ENCODE data around the gene EML4. TPM values are rescaled to one million over a fixed set of nuclear protein-coding genes. Genes with fewer than 3 reads are reported as not detected.

Gene EML4
- total and polyA plus RNA-seq, 4 donors = 9.6 to 51.9 (median 30.8) TPM

DNA sequence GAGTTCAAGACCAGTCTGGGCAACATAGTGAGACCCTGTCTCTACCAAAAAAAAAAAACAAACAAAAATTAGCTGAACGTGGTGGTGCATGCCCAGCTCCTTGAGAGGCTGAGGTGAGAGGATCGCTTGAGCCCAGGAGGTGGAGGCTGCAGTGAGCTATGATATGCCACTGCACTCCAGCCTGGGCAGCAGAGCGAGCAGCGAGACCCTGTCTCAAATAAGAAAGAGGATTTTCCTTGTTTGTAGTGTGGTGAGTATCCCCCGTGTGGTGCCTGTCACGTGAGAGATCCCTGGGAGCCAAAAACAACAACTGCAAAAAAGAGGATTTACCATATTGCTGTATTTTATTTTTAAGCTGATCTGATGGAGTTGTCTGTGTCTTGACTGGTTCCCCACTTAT lies 9.2 kb downstream of the EML4 start:
- ATAC-seq (ENCODE audit: low FRiP score) (no peak), DNase-seq (no peak)
- Histone ChIP-seq H3K27ac (ENCODE audit: low read depth in 1 of 2, low read length in 2 of 2) (no peak overlapping the region), H3K4me3 (ENCODE audit: low read length in 2 of 2) (no peak overlapping the region), H3K27me3 (ENCODE audit: control insufficient read depth in 1 of 2, insufficient read depth in 2 of 2, low read length in 1 of 2) (no peaks in the 10 kb centered on the region), H3K36me3 (ENCODE audit: control insufficient read depth in 1 of 2, insufficient read depth in 2 of 2, low read length in 1 of 2) (no peaks in the 10 kb centered on the region), H3K4me1 (ENCODE audit: control insufficient read depth in 1 of 2, insufficient read depth in 2 of 2, low read length in 2 of 2) (peaks cover 0 to 6% of the 10 kb centered on the region in 2 donors), H3K9me3 (ENCODE audit: control insufficient read depth, low read length) (no peaks in the 10 kb centered on the region)
- intact Hi-C loops (cut with DNase I) = no loop called here
- 45 to 56% methylated on average over 6 of the region's 6 CpGs for WGBS, 2 donors

DNA sequence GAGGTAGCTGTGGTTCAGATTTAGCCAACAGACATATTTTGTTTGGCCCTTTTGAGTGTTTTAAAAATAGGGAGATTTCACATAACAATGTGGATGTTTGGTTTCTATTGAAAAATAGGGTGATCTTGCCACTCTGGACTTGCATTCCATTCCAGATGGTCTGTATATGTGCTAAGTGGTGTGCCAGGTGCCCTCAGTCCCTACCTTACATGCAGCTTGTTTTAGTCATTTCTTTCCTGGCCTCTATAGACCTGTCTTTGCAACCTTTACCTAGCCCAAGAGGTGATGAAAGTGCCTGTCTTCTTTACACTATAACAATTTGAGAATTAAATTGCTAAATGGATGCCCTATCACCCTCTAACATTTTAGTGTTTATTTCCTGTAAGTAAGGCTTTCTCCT lies 11.1 kb downstream of the EML4 start:
- Histone ChIP-seq H3K27me3 (ENCODE audit: control insufficient read depth in 1 of 2, insufficient read depth in 2 of 2, low read length in 1 of 2) (no peaks in the 10 kb centered on the region), H3K4me3 (ENCODE audit: low read length in 2 of 2) (no peak overlapping the region), H3K4me1 (ENCODE audit: control insufficient read depth in 1 of 2, insufficient read depth in 2 of 2, low read length in 2 of 2) (peaks cover 0 to 4% of the 10 kb centered on the region in 2 donors), H3K27ac (ENCODE audit: low read depth in 1 of 2, low read length in 2 of 2) (peak overlapping the region in 1 of 2 donors; percentile 77), H3K9me3 (ENCODE audit: control insufficient read depth, low read length) (no peaks in the 10 kb centered on the region), H3K36me3 (ENCODE audit: control insufficient read depth in 1 of 2, insufficient read depth in 2 of 2, low read length in 1 of 2) (no peaks in the 10 kb centered on the region)
- DNase-seq (no peak), ATAC-seq (ENCODE audit: low FRiP score) (no peak)
- intact Hi-C loops (cut with DNase I) = loop anchor here in 1 of 2 donors (5.0 kb wide), 1 partner anchor 83 kb away; no protein-coding TSS in a partner anchor

DNA sequence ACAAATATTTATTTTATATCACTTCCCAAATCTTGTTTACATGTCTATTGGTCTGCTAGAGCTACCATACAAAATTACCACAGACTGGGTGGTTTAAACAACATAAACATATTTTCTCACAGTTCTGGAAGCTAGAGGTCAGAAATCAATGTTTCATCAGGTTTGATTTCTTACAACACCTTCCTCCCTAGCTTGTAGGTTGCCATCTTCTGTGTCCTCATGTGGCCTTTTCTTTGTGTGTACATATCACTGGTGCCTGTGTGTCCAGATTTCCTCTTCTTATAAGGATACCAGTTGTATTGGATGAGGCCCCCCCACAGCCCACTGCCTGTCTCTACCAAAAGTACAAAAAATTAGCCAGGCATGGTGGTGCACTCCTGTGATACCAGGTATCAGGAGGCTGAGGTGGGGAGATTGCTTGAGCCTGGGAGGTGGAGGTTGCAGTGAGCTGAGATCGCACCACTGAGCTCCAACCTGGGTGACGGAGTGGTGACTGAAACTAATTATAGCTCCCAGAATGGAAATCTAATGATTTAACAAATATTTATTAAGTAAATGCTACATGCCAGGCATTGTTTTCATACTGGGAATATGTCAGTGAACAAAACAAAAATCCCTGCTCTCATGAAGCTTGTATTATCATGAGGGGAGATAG lies 13.6 kb downstream of the EML4 start:
- H3K27me3 ChIP-seq (ENCODE audit: control insufficient read depth in 1 of 2, insufficient read depth in 2 of 2, low read length in 1 of 2) = no peaks in the 10 kb centered on the region
- H3K4me3 ChIP-seq (ENCODE audit: low read length in 2 of 2) = no peak overlapping the region
- no peak for DNase-seq
- H3K27ac ChIP-seq (ENCODE audit: low read depth in 1 of 2, low read length in 2 of 2) = no peak overlapping the region
- H3K4me1 ChIP-seq (ENCODE audit: control insufficient read depth in 1 of 2, insufficient read depth in 2 of 2, low read length in 2 of 2) = peaks cover 2 to 4% of the 10 kb centered on the region in 2 donors
- no peaks in the 10 kb centered on the region for H3K36me3 ChIP-seq (ENCODE audit: control insufficient read depth in 1 of 2, insufficient read depth in 2 of 2, low read length in 1 of 2)
- WGBS, 2 donors = 25 to 35% methylated on average over 2 of the region's 2 CpGs
- no peak for ATAC-seq (ENCODE audit: low FRiP score)
- H3K9me3 ChIP-seq (ENCODE audit: control insufficient read depth, low read length) = no peaks in the 10 kb centered on the region
- intact Hi-C loops (cut with DNase I) = loop anchor here in 1 of 2 donors (5.0 kb wide), 1 partner anchor 85 kb away; no protein-coding TSS in a partner anchor

DNA sequence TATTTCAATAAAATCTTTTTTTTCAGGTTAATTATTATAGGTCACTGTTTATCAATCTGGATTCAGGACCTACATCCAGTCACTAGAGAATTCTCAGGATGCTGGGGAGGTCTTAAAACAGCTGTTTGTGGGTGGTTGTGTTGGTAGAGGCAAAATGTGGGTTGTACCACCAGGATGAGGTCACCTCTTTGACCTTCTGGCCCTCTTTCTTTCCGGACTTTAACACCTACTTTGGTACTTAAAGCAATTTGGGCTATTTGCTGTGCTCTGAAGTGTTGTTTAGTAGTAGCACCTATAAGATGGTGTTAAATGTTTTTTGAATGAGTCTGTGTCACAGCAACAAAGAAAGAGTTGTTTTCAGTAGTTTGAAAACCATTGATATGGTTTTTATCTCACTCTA lies 14.6 kb downstream of the EML4 start:
- intact Hi-C loops (cut with DNase I) = loop anchor here in 1 of 2 donors (5.0 kb wide), 1 partner anchor 86 kb away; no protein-coding TSS in a partner anchor
- Histone ChIP-seq H3K36me3 (ENCODE audit: control insufficient read depth in 1 of 2, insufficient read depth in 2 of 2, low read length in 1 of 2) (no peaks in the 10 kb centered on the region), H3K27me3 (ENCODE audit: control insufficient read depth in 1 of 2, insufficient read depth in 2 of 2, low read length in 1 of 2) (no peaks in the 10 kb centered on the region), H3K27ac (ENCODE audit: low read depth in 1 of 2, low read length in 2 of 2) (no peak overlapping the region), H3K4me3 (ENCODE audit: low read length in 2 of 2) (no peak overlapping the region), H3K9me3 (ENCODE audit: control insufficient read depth, low read length) (no peaks in the 10 kb centered on the region), H3K4me1 (ENCODE audit: control insufficient read depth in 1 of 2, insufficient read depth in 2 of 2, low read length in 2 of 2) (peaks cover 2 to 4% of the 10 kb centered on the region in 2 donors)
- WGBS, 2 donors = 36 to 68% methylated on average over 1 of the region's 1 CpG
- DNase-seq (no peak), ATAC-seq (ENCODE audit: low FRiP score) (no peak)

DNA sequence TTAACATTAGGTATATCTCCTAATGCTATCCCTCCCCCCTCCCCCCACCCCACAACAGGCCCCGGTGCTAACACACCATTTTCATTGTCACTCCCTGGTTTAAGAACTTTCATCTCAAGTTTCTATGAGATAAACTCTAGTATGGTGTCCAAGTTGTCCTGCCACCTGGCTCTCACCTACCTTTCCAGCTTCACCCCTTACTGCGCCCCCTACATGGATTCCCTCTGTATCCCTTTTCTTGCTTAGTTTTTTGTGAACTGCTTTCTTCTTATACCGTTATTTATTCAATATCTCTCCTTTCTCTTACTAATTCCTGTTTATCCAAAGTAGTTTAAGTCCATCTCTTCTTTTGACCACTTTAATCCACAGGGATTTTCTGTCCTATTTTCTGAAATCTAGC lies 15.2 kb downstream of the EML4 start:
- Histone ChIP-seq H3K4me1 (ENCODE audit: control insufficient read depth in 1 of 2, insufficient read depth in 2 of 2, low read length in 2 of 2) (peaks cover 2 to 4% of the 10 kb centered on the region in 2 donors), H3K27ac (ENCODE audit: low read depth in 1 of 2, low read length in 2 of 2) (no peak overlapping the region), H3K36me3 (ENCODE audit: control insufficient read depth in 1 of 2, insufficient read depth in 2 of 2, low read length in 1 of 2) (no peaks in the 10 kb centered on the region), H3K9me3 (ENCODE audit: control insufficient read depth, low read length) (no peaks in the 10 kb centered on the region), H3K27me3 (ENCODE audit: control insufficient read depth in 1 of 2, insufficient read depth in 2 of 2, low read length in 1 of 2) (no peaks in the 10 kb centered on the region), H3K4me3 (ENCODE audit: low read length in 2 of 2) (no peak overlapping the region)
- ATAC-seq (ENCODE audit: low FRiP score) (no peak), DNase-seq (no peak)
- WGBS, 2 donors = 83 to 85% methylated on average over 3 of the region's 3 CpGs
- intact Hi-C loops (cut with DNase I) = loop anchor here in 1 of 2 donors (5.0 kb wide), 1 partner anchor 87 kb away; no protein-coding TSS in a partner anchor

DNA sequence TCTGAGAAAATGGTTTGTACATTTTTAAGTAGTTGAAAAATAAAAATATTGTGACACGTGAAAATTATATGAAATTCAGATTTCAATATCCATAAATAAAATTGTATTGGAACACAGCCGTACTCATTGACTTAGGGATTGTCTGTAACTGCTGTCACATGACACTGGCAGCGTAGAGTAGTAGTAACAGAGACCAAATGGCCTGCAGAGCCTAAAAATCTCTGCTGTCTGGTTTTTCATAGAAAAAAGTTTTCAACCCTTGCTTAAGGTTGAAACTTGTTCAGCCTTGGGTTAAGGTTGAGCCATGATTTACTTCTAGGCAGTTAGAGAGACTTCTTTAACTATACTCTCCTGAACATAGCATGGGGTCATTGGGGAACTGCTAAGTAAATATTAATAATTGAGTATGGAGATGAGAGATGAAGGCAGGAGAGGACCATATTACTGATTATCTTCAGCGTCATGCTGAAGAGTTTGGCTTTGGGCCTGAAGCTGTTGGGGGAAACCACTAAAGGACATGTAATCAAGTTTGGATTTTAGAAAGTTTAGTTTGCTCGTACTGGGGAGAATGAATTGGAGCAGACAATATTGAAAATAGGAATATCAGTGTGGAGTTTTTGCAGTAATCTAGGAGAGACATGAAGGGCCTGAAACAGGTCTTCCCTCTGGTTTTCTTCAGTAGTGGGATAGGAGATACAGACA lies 16.2 kb downstream of the EML4 start:
- Histone ChIP-seq H3K27ac (ENCODE audit: low read depth in 1 of 2, low read length in 2 of 2) (peak overlapping the region; percentile 44 to 77), H3K36me3 (ENCODE audit: control insufficient read depth in 1 of 2, insufficient read depth in 2 of 2, low read length in 1 of 2) (no peaks in the 10 kb centered on the region), H3K4me3 (ENCODE audit: low read length in 2 of 2) (peak overlapping the region in 1 of 2 donors; percentile 41), H3K27me3 (ENCODE audit: control insufficient read depth in 1 of 2, insufficient read depth in 2 of 2, low read length in 1 of 2) (no peaks in the 10 kb centered on the region), H3K9me3 (ENCODE audit: control insufficient read depth, low read length) (no peaks in the 10 kb centered on the region), H3K4me1 (ENCODE audit: control insufficient read depth in 1 of 2, insufficient read depth in 2 of 2, low read length in 2 of 2) (peaks cover 2 to 4% of the 10 kb centered on the region in 2 donors)
- WGBS, 2 donors = 11 to 17% methylated on average over 5 of the region's 5 CpGs
- intact Hi-C loops (cut with DNase I) = no loop called here
- DNase-seq (no peak), ATAC-seq (ENCODE audit: low FRiP score) (no peak)

DNA sequence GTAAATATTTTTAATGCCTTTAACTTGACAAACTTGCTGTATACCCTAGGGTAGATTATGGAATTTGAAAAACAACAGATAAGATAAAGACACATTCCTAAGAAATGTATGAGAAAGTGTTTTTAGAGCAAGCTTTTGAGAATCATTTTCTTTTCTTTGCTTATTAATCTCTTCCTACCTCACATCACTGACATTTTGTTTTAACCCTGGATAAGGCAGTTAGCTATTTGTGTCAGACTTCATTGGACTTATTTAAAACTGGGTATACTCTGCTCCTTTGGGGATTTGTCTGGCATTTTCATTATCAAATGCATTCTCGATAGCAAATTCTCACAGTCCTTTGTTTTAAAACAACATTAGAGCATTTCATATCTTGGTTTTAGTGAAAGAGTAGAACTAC lies 17.2 kb downstream of the EML4 start:
- 2 to 6% methylated on average over 1 of the region's 1 CpG for WGBS, 2 donors
- intact Hi-C loops (cut with DNase I) = no loop called here
- Histone ChIP-seq H3K27ac (ENCODE audit: low read depth in 1 of 2, low read length in 2 of 2) (no peak overlapping the region), H3K36me3 (ENCODE audit: control insufficient read depth in 1 of 2, insufficient read depth in 2 of 2, low read length in 1 of 2) (no peaks in the 10 kb centered on the region), H3K4me1 (ENCODE audit: control insufficient read depth in 1 of 2, insufficient read depth in 2 of 2, low read length in 2 of 2) (peaks cover 2% of the 10 kb centered on the region in 2 donors), H3K4me3 (ENCODE audit: low read length in 2 of 2) (no peak overlapping the region), H3K9me3 (ENCODE audit: control insufficient read depth, low read length) (no peaks in the 10 kb centered on the region), H3K27me3 (ENCODE audit: control insufficient read depth in 1 of 2, insufficient read depth in 2 of 2, low read length in 1 of 2) (no peaks in the 10 kb centered on the region)
- no peak for ATAC-seq (ENCODE audit: low FRiP score)
- DNase-seq = no peak

DNA sequence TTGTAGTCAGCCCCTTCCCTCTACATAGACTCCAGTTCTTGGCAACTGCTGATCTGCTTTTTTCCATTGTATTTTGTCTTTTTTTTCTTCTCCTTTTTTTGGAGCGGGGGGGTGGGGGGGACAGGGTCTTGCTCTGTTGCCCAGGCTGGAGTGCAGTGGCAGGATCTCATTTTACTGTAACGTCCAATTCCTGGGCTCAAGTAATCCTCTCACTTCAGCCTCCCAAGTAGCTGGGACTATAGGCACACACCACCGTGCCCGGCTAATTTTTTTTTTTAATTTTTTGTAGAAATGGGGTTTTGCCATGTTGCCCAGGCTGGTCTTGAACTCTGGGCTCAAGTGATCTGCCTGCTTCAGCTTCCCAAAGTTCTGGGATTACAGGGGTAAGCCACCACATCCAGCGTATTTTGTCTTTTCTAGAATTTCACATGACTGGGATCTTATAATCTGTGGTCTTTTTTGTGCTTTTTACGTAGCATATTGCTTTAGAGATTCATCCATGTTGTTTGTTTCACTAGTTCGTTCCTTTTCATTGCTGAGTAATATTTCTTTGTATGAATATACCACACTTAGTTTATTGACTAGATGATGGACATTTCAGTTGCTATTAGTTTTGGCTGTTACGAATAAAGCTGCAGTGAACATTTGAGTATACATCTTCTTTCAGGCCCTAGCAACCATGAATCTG lies 17.9 kb downstream of the EML4 start:
- no peaks in the 10 kb centered on the region for H3K9me3 ChIP-seq (ENCODE audit: control insufficient read depth, low read length)
- H3K36me3 ChIP-seq (ENCODE audit: control insufficient read depth in 1 of 2, insufficient read depth in 2 of 2, low read length in 1 of 2) = no peaks in the 10 kb centered on the region
- intact Hi-C loops (cut with DNase I) = no loop called here
- H3K4me1 ChIP-seq (ENCODE audit: control insufficient read depth in 1 of 2, insufficient read depth in 2 of 2, low read length in 2 of 2) = peaks cover 2% of the 10 kb centered on the region in 2 donors
- ATAC-seq (ENCODE audit: low FRiP score) (no peak), DNase-seq (no peak)
- no peak overlapping the region for H3K4me3 ChIP-seq (ENCODE audit: low read length in 2 of 2)
- H3K27ac ChIP-seq (ENCODE audit: low read depth in 1 of 2, low read length in 2 of 2) = no peak overlapping the region
- 57% methylated on average over 8 of the region's 8 CpGs for WGBS, 2 donors
- H3K27me3 ChIP-seq (ENCODE audit: control insufficient read depth in 1 of 2, insufficient read depth in 2 of 2, low read length in 1 of 2) = no peaks in the 10 kb centered on the region
